Posterior vena cava (tissue), 2 donors: ENCODE measurements around the gene SS18L1. TPM values are rescaled to one million over a fixed set of nuclear protein-coding genes. Genes with fewer than 3 reads are reported as not detected.

Experiments used
- DNase-seq: peaks from one replicate; pipeline ENCODE4 v3.0.0-alpha.2; 2020; ENCODE audit warnings: low spot score
- intact Hi-C, 2 donors: fragments of 100-400 bp; cut with DNase I; formaldehyde crosslinking; loops; one replicate each; pipeline versions ENCODE4 v1.14.1 to v1.14.2; 2022 to 2023
- total RNA-seq, 2 donors: library from RNA; stranded (reverse); fragmentation: NEBNext Ultra II Directional; extraction: Animal tissue kit (Norgen Biotek cat#: 25700); gene quantifications; one replicate each; pipeline ENCODE4 v1.2.1, GENCODE V29; 2021
- donor health status: DM: yes; HTN: yes; CAD: no.
- donor health status: DM: yes; HTN: yes; CAD: no.

SS18L1 gene
- total RNA-seq, 2 donors from 2014 or later = 9.7 to 10.3 TPM

- intact Hi-C loops = no loop called here
- no peak for DNase-seq
Observed at GRCh38 chr20:62119115-62119514, 24.5 kb upstream of the SS18L1 start.

GRCh38 chr20:62119591-62120364 is 23.8 kb upstream of the SS18L1 start:
- DNase-seq = no peak
- intact Hi-C loops = loop anchor here (5.0 kb wide), 1 partner anchor 52 kb away; the partner anchor contains the start of gene TAF4 (in 2 of the 2)

- intact Hi-C loops = loop anchor here (5.0 kb wide), 1 partner anchor 53 kb away; the partner anchor contains the start of gene TAF4 (in 2 of the 2)
- no peak for DNase-seq
Observed at GRCh38 chr20:62120365-62120762, 23.2 kb upstream of the SS18L1 start.

- peak; percentile 88 for DNase-seq
- intact Hi-C loops = loop anchor here (5.0 kb wide), 1 partner anchor 54 kb away; the partner anchor contains the start of gene TAF4 (in 2 of the 2)
Observed at GRCh38 chr20:62120990-62121775, 22.4 kb upstream of the SS18L1 start.

- DNase-seq = peak; percentile 99
- intact Hi-C loops = loop anchor here (5.0 kb wide), 1 partner anchor 55 kb away; the partner anchor contains the start of gene TAF4 (in 2 of the 2)
Observed at GRCh38 chr20:62121776-62122653, 21.6 kb upstream of the SS18L1 start, which contains the start of gene LSM14B. Gene LSM14B (plus strand): TSS chr20:62122475. CDS start chr20:62122667, 192 bp downstream.

GRCh38 chr20:62122654-62123449 is 20.7 kb upstream of the SS18L1 start:
- intact Hi-C loops = loop anchor here (5.0 kb wide), 1 partner anchor 56 kb away; the partner anchor contains the start of gene TAF4 (in 2 of the 2)
- no peak for DNase-seq

- intact Hi-C loops = loop anchor here (5.0 kb wide), 1 partner anchor 56 kb away; the partner anchor contains the start of gene TAF4 (in 2 of the 2)
- DNase-seq = no peak
Observed at GRCh38 chr20:62123450-62124118, 20.0 kb upstream of the SS18L1 start.

- intact Hi-C loops = no loop called here
Observed at GRCh38 chr20:62126141-62126540, 17.4 kb upstream of the SS18L1 start.

GRCh38 chr20:62127799-62128198 is 15.8 kb upstream of the SS18L1 start:
- no peak for DNase-seq
- intact Hi-C loops = no loop called here

More at GRCh38 chr20:62126141-62126540, 17.4 kb upstream of the SS18L1 start:
- no peak for DNase-seq

GRCh38 chr20:62128502-62128901 is 15.1 kb upstream of the SS18L1 start:
- intact Hi-C loops = no loop called here
- DNase-seq = no peak

- DNase-seq = no peak
- intact Hi-C loops = no loop called here
Observed at GRCh38 chr20:62129731-62130531, 13.6 kb upstream of the SS18L1 start.

GRCh38 chr20:62131560-62132320 is 11.8 kb upstream of the SS18L1 start:
- DNase-seq = no peak
- intact Hi-C loops = no loop called here

GRCh38 chr20:62132421-62132820 is 11.1 kb upstream of the SS18L1 start:
- intact Hi-C loops = no loop called here
- DNase-seq = no peak

- intact Hi-C loops = no loop called here
- peak; percentile 88 for DNase-seq
Observed at GRCh38 chr20:62133051-62133845, 10.3 kb upstream of the SS18L1 start.

GRCh38 chr20:62133864-62134263 is 9.7 kb upstream of the SS18L1 start:
- intact Hi-C loops = no loop called here
- DNase-seq = no peak
